ENCODE data around the gene ULK4.
"Not testable (repeated sequence)": the region's sequence is repeated elsewhere in the genome, so short reads cannot be mapped to it uniquely, and the experiment has no call there.

The ULK4 gene

DNA sequence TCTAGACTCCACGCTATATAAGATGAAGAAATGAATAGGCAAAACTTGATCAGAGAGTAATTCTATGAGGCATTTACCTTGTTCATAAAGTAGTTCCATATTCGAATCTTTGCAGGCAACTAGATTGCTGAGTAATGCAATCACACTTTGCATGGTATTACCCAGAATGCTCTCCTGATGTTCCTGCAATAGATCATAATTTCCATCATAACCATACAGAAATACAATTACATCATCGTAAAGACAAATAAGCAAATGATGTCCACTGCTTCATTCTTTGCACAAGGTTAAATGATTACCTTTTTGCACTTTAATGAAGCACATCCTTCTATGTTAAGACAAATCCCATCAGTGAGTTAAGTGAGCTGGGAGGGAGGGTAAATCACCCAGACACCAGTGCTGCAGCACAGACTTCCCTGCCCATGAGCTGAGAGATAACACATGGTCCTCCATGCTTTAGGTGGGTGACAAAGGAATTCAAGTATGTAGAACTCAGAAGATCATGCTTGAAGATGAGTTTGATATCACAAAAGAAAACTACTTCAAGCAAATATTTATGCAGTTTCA lies 395.9 kb downstream of the ULK4 start:
- DNase-seq, result no peak

DNA sequence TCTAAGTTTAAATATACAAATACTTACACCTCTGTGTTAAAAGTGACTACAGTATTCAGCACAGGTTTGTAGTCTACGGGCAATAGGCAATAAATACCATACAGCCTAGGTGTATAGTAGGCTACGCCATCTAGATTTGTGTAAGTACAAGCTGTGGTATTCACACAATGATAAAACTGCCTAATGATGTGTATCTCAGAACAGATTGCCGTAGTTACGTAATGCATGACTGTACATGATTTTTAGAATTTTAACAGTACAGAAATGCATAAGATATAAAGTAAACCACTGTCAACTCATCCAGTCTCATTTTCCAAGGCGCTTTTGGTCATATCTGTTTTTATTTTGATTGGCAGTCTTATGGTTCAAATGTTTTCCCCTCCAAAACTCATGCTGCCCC lies 396.9 kb downstream of the ULK4 start:
- DNase-seq, result no peak

DNA sequence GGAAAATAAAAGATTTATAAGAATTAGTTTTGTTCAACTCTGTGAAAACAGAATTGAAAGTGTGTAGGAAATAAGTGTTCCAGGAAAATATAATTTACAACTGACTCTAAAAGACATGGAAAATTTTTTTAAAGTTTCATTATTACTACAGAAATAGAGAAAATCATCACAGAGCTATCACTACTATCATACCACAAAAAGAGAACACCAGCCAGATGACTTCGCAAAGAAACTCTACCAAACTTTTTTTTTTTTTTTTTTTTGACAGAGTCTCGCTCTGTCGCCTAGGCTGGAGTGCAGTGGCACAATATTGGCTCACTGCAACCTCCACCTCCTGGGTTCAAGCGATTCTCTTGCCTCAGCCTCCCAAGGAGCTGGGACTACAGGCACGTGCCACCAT lies 405.7 kb downstream of the ULK4 start:
- DNase-seq, result not testable (repeated sequence)

DNA sequence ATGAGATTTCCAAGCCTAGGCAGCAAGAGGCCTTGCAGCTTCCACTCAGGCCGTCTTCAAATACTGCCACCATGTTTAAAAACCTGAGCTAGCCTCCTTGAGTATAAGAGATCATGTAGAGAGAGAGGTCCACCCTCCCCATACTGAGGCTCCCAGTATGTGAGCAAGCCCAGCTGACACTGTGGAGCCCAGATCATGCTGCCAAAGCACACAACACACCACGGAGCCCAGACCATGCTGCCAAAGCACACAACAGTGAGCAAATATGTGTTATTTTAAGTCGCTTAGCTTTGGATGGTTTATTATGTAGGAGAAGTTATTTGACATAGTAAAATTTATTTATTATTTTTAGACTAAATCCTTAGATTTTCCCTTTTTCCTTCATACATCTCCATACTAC lies 428.9 kb downstream of the ULK4 start:
- no peak for DNase-seq

DNA sequence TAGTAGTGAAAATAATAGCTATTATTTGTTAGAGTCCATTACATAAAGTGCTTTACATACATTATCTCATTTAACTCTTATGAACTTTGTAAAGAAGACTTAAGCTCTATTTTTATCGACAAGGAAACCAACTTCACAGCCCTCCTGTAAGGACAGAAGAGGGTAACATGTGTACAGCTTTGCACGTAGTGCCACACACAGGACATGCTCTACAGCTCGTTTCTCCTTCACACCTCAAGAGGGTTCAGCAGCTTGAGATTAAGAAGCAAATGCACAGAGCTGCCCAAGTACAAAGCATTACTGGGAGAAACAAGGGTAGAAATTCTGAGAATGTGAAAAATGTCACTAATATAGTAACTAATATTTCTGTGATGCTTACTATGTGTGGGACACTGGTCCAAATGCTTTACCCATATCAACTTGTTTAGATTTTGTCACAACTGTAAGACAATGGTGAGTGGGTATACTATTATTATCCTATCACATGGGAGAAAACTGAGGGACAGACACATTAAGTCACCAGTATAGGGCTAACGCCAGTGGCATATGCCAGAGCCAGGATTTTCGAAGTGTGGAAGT lies 434.8 kb downstream of the ULK4 start:
- no peak for DNase-seq

DNA sequence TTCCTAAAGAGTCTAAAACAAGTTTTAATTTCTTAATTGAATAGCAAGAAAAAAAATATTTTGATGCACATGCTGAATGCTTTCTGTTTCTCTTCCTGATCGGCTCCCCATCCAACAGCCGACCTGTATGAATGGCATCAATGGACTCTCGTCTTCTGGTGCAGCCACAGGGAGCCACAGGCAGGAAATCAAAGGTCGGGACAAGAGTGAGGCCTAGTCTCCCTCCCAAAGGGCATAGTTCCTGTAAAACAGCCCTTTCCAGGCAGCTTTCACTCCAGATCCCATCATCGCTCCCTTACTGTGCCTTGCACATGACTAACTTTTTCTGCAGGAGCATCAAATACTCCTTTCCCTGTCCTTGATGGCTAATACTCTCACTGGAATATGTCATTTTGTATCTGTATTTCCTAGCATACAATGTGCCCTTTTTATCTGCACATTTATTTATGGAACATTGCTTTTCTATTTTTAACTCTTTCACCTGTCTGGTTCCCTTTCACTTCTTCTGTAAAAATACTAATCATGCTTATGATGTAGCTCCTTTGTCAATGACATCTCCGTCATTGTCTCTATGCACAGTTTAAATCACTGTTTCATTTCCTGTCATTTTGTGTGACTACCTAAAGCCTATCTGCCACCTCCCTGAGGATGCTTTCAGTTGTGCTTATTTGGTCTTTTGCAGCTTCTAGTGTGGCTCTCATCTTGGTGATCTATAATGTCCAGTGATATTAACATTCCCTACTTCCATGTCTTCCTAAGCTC lies 436.4 kb downstream of the ULK4 start:
- DNase-seq, result no peak

DNA sequence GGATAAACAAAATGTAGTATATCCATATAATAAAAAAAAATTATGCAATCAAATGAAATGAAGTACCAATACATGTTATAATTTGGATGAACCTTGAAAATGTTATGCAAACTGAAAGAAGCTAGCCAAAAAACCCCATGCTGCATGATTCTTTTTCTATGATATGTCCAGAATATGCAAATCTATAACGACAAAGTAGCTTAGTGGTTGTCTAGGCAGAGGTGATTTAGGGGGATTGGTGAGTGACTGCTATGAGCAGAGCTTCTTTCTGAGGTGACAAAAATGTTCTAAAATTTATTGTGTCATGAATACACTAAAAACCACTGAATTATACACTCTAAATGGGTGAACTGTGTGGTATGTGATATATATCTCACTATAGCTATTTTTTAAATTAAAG lies 438.0 kb downstream of the ULK4 start:
- DNase-seq, result no peak

DNA sequence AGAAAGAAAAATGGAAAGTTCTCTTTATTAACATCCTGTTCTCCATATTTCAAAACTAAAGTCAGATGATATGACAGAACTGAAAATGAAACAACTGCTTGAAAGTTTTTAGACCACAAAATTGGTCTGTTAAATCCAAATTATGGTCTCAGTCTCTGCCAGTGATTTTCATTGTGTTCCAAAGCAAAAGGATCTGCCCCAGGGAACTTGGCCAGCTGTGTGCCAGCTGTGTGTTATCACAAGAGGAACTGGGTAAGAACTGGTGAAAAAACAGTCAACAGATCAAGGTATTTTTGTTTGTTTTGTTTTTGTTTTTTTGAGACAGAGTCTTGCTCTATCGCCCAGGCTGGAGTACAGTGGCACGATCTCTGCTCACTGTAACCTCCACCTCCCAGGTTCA lies 439.3 kb downstream of the ULK4 start:
- DNase-seq, result no peak

DNA sequence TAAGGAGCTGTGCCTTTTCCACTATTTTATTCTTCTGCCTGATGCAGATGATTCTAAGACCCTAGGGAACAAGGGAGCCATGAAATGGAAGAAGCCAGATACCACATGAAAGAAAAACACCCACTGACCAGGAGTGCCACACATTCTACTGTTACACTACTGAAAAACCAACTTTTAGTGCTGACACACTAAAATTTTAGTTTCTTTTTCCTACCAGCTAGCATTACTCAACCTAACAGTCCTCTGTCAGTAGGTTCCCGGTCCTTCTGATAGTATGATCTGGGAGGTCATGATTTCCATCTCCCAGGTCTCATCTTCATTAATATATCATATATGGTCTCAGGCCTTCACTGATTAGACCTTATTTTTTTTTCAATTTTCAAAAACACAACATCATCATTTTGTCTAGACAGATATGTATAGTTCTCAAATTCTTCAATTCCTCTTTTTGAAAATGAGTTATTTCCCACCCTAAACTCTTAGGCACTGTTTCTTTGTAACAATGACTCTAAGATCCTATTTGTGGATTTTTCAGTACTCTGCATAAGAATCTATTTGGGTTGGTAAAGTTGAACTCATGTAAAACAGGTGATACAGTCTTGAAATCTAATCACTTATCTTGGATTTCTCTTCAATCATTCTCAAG lies 440.8 kb downstream of the ULK4 start:
- no peak for DNase-seq

DNA sequence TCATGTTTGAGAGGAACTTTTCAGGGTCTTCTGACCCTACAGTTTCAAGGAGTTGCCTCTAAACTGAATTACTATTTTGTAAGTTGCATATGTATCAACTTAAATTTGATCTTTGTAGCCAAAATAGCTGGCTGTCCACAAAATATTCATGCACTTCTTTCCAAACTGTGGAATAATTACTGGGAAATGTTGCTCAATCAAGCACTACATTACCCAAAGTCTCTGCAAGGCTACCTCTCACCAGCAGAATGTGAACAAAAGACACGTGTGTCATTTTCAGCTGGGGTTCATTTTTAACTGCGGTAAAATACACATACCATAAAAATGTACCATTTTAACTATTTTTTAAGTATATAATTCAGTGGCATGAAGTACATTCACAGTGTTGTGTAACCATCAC lies 442.2 kb downstream of the ULK4 start:
- no peak for DNase-seq

DNA sequence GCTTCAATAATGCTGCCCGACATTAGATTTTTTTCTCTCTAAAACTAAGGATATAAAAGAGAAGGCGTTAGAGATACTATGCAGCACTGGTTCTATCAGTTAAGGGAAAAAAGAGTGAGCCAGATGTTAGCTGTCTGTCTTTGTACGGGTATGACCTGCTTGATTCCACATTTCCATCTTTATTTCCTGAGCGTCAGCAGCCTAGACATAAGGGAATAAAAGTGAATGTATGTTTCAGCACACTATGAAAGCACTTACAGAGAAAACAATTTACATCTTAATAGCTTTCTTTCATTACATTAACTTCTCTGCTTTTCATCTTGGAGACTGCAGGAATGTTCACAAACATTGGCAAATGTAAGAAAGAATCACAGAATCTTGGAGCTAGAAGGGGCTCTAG lies 443.3 kb downstream of the ULK4 start:
- DNase-seq, result no peak

DNA sequence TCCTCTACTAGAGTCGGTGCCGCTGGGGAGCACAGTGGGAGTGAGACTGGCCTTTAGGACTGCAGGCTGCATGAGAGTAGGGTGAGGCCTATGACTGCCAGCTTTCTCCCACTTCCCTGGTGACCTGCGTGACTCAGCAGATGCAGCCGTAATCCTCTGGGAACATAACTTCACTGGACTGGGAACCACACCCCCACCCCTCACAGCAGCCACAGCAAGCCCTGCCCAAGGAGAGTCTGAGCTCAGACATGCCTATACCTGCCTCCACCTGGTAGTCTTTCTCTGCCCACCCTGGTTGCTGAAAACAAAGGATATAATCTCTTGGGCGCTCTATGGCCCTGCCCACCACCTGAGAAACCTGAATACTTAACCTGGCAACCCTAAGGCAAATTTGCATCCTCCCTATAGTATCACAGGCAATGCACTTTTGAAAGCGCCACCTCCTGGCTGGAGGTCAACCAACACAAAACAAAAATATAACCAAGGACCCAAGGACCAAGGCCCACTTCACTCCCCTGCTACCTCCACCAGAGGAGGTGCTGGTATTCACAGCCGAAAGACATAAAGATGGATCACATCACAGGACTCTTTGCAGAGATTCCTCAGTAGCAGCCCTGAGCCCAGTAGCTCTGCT lies 453.7 kb downstream of the ULK4 start:
- no peak for DNase-seq

DNA sequence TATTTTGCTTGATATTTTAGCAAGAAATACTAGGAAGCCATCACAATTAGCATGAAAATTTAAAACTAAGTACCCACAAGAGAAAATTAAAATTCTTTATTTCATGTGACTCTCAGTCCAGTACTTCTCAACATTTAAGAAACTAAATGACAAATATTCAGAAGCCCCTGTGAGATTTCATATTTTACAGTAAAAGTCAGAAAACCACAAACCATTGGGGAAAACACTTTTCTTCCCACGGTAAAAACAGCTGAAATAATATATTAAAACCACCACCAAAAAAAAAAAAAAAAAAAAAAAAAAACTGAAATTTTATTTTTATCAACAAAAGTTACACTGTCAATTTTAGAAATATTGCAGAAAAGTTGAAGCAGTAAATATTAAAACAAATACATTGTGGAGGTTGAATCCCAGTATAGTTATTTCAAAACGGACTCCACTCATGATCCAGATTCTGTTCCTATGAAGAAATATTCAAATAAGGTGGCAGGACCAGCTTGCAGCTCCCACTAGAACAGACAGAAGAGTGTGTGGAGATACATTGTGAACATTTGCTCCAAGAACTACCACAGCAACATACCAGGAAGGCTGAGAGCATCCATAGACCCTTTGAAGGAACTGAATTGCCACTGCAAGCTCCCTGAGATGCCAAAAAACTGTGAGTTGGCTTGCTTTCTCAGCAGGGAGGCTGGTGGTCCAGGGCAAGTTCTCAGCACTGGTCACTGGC lies 454.4 kb downstream of the ULK4 start:
- DNase-seq, result no peak

DNA sequence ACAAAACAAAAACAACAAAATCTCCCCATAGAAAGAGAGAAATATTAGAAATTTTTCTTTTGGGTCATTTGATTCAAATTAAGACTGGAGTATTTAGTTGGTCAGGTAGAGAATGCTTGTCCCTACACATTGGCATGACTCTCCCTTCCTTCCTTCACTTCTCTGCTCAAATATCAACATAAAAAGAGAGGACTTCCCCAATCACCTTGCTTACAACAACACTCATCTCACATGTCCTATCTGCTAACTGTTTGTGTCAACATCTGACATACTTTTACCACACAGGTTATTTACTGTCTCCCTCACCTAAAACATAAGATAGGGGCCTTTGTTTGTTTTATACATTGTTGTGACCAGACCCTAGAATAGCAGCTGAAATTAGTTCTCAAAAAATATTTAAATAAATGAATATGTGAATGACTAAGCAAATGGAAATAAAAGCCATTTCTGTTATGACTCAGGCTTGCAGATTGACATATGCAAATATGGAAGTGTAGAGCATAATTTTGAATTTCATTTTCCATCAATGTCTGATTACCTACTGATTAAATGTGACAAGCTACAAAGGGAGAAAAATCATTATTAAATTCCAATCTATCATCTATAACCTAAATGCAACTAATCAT lies 457.8 kb downstream of the ULK4 start:
- DNase-seq, result no peak

DNA sequence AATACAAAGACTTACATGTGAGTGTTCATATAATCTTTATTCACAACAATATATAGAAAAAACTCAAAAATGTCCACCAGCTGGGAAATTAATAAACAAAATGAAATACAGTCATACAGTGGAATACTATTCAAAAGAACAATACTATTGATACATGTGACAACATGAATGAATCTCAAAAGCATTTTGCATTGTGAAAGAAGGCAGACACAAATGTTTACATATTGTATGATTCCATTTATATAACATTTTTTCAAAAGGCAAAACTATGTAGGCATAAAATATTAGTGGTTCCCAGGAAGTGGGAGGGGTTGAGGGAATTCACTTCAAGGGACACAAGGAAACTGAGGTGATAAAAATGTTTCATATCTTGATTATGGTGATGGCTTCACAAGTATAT lies 459.4 kb downstream of the ULK4 start:
- DNase-seq, result no peak

DNA sequence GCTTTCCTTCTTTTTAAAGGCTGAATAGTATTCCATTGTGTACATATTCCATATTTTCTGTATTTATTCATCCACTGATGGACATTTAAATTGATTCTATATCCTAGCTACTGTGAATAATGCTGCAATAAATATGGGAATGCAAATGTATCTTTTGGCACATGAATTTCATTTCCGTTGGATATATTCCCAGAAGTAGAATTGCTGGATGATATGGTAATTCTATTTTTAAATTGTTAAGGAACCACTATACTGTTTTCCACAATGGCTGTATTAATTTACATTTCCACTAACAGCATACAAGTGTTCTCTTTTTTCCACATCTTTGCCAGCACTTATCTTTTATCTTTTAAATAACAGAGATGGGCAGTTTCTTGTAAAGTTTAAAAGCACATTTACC lies 459.9 kb downstream of the ULK4 start:
- DNase-seq, result no peak

DNA sequence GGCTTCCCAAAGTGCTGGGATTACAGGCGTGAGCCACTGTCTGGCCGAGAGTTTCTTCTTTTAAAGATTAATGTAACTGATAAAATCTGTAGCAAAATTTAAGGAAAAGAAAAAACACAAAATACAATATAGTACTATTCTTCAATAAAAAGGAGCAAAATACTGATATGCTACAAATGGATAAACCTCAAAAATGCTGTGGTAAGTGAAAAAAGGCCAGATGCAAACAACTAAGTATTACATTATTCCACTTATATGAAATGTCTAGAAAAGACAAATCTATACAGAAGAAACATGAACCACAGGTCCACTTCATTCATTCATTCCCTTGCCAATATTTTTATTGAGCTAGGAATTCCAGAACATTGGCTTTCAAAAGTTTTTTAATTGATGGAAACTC lies 463.1 kb downstream of the ULK4 start:
- no peak for DNase-seq

DNA sequence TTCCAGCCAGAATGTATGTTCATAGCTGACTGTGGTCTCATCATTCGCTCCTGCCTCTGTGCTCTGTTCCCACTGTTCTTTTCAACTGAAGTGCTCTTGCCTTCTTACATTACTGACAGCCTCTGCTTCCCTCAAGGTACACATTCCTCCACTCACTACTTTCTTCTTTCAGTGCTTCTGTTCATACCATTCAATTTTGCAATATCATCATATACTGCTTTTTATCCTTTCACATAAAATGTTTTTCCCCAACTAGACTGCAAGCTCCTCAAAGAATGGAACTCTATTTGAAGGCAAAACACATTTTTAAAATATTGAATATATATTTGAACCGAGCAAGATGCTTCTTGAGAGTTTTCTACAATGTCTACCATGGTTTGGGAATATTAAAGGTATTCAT lies 471.5 kb downstream of the ULK4 start:
- no peak for DNase-seq

DNA sequence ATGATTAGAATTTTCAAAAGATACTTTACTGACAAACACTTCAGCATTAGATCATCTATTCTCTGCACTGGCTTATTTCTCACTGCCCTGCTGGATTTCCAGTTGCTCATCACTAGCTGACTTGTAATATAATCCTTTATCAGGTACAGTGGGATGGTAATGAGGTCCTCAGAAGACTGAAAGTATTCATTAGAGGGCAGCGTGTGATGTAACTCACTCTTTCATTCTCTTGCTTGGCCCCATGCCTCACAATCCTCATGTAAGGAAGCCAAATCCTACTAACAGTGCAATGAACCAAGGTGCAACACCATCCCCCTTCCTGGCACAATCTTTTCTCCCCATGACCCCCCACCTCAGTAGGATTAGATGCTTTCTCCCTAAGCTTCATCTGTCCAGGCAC lies 472.7 kb downstream of the ULK4 start:
- DNase-seq, result no peak

DNA sequence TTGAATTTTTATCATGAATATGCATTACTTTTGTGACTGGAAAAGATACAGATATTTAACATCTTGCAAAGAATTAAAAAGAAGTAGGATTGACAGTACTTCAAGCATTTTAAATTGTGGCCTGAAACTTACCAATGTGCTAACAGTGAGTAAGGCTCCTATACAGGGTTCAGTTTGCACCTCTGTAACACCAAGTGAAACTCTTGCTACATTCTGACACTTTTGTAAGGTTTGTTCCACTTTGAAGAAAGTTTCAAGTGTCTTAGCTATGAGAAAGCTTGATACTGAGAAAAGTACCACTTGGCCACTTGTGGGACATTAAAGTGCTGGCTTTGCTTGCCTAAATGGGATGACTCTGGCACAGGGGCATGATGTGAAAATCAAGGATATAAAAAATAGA lies 473.4 kb downstream of the ULK4 start:
- DNase-seq, result no peak

DNA sequence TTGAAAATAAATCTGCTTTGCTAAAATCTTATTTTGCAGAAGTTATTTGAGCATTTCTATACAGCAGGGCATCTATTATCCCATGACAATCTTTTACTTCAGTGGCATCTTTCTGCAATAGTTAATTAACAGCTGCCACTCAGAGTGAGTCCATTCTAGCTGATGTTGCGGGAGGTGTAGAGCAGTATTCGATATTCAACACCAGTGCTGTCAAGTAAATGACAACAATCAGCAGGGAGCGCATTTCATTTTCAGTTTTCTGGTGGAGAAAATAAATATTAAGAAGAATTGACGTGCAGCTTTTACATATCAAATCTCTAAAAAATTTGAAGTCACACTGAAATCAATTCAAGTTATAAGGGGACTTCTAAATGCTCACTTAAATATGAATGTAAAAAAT lies 476.4 kb downstream of the ULK4 start:
- DNase-seq, result no peak

DNA sequence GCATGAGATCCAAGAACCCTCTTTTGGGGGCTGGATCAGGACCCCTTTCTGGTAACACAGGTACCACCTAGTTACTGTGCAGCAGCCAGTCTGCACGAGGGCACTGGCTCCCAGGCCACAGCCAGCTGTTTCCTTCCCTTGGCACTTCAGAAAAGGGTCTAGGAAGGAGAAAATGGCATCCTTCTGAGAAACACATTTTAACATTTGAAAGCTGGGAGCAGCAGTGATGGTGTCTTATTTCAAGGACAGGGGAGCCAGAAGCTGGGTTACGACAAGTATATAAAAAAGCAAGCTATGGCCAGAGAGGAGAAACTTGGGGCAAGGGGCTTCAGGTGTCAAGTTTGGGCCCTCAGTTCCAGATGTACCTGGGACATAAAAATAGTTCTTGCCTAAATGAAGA lies 479.8 kb downstream of the ULK4 start:
- DNase-seq, result no peak

DNA sequence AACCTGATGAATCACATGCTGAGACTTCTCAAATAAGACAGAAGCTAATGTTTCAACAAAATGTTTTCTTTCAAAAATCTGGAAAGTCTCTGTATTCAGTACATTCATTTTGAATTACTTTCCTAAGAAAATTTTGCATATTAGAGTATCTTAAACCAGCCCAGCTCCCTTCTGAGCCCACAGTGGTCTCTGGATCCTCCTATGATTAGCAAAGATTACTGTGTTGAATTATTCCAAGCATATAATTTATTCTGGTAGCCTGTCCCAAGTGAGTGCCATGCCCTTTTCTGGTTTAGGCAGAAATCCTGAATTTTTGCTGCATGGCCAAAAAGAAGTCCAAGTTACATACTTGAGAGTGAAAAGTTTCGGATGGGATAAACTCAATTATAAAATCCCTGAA lies 483.6 kb downstream of the ULK4 start:
- no peak for DNase-seq
